ENCODE data around the gene FCER2. TPM values are rescaled to one million over a fixed set of nuclear protein-coding genes. Genes with fewer than 3 reads are reported as not detected.

The FCER2 gene
- total and polyA plus RNA-seq, 2 of the 13 experiments (the other 11 are each of a cell fraction or from before 2014, with no cell fraction given) = not detected

- CTCF ChIA-PET (ENCODE audit: low intra/inter-chr PET ratio, low total read pairs) = interaction anchor here (2.8 kb wide), 1 partner anchor 114 kb away, joined by 13 read pairs; no protein-coding TSS in a partner anchor
- POLR2A ChIA-PET = no interaction called here
- Histone ChIP-seq H3K27ac (ENCODE audit: extremely low read length, insufficient read depth, low read length) (no peak overlapping the region), H3K79me2 (ENCODE audit: insufficient read depth, low read length) (peaks cover 5% of the 10 kb centered on the region), H3K9ac (ENCODE audit: insufficient read depth, low read depth, low read length) (0 out of 2 replicates have a peak overlapping the region, but pooled peaks have one; percentile 88), H3K4me1 (ENCODE audit: insufficient read depth, low read length) (peaks cover 36% of the 10 kb centered on the region), H2AFZ (ENCODE audit: low read length) (no peak overlapping the region), H3K9me3 (ENCODE audit: low read length) (no peaks in the 10 kb centered on the region), H3K4me2 (ENCODE audit: low read depth, low read length) (peak overlapping the region; percentile 80), H4K20me1 (ENCODE audit: insufficient read depth, low read length) (no peaks in the 10 kb centered on the region), H3K36me3 (replicated peaks in 1 of 2; ENCODE audit: control insufficient read depth in 1 of 2, insufficient read depth in 2 of 2, low read length in 2 of 2) (0 out of 5 replicates have a peak, but pooled peaks cover 0 to 2% of the 10 kb centered on the region in 2 experiments), H3K4me3 (replicated peaks in 1 of 3; ENCODE audit: insufficient read depth in 1 of 3, low read depth in 2 of 3, low read length in 3 of 3) (peak overlapping the region in 1 of 3 experiments; percentile 97; a peak in 1 of 6 replicates), H3K27me3 (ENCODE audit: control insufficient read depth in 1 of 2, insufficient read depth in 2 of 2, low read length in 2 of 2) (peaks cover 1 to 11% of the 10 kb centered on the region in 2 experiments; a peak in 3 of 5 replicates)
- in situ Hi-C loops (cut with HindIII; ENCODE audit: extremely low pct_ligation_motif_present, low pct_unique_long_range_greater_than_20kb) (loop anchor here (5.0 to 10.0 kb wide), 2 partner anchors 112 to 120 kb away; no protein-coding TSS in a partner anchor), intact Hi-C loops (cut with micrococcal nuclease; ENCODE audit: unreplicated experiment) (no loop called here)
- 99% methylated on average over 67 of the region's 74 CpGs for WGBS (ENCODE audit: low lambda C conversion rate)
- DNase-seq (ENCODE audit: low spot score) (no peak), ATAC-seq (no peak), FAIRE-seq (no peak)
- peak; percentile 49; the same call in 1 of the 2 replicates for TF ChIP-seq RBFOX2 (IDR thresholded peaks at IDR 0.05; ENCODE audit: low read depth, low read length)
- TF ChIP-seq AGO2 (optimal IDR thresholded peaks at IDR 0.05; ENCODE audit: low read depth, low read length) = peak; percentile 33
- no peak for TF ChIP-seq SMAD3 (CRISPR knock-in tag; IDR thresholded peaks at IDR 0.05)
- no peak for TF ChIP-seq ZNF580 (CRISPR knock-in tag; IDR thresholded peaks at IDR 0.05; ENCODE audit: borderline replicate concordance, low read depth)
- TF ChIP-seq ZNF737 (CRISPR knock-in tag; IDR thresholded peaks at IDR 0.05; ENCODE audit: borderline replicate concordance) = no peak
- BruUV-seq (replicated peaks) = TSS peak; percentile 73
Observed at GRCh38 chr19:7682175-7682855, 19.6 kb downstream of the FCER2 start.
